Stimulated activated CD4-positive, alpha-beta T cell treated with anti-CD3 and anti-CD28 coated beads, Interleukin-4, amount 100 ng/mL, for 48 hours (primary cell): Measurements from ENCODE around the gene ENSA.
"Not testable (repeated sequence)": the region's sequence is repeated elsewhere in the genome, so short reads cannot be mapped to it uniquely, and the experiment has no call there.

Experiments
- DNase-seq, 2 donors: peaks; one replicate each; pipeline ENCODE4 v3.0.0-alpha.2; 2020; ENCODE audit warnings: low read depth in 2 of 2

The ENSA gene

DNA sequence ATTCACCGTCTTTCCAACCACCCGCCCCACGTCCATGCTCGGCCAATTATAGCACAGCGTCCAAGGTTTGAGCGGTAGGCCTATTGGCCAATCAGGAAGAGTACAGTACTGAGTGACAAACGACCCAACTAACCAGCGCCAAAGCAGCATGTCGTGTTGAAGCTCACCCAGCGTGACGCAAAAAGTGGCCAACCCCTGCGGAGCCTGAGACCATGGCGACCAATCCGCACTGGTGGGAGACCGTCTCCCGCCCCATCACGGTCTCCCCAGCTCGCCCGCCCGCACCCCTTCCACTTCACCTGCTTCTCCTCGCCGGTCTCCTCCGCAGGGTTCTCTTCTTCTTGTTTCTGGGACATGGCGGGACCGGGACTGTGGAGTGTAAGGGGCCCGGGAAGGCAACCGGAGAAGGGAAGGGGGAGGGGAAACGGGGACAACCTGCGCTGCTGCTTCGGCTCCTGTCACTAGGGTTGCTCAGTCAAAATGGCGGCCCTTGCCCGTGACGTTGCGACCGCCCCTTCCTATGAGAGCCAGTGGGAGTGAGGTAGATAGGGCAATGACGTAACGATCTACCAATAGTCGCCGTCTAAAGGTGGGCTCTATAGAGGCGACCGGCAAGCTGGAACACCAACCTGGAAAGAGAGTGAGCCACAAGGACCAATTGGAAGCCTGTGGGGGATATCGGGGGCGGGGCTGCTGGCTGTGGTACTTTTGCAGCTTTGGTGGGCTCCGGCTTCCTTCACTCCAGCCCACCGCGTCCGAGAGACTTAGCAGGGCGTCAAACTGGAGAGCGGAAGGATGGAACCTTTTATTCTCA lies at the start of gene ENSA:
Gene ENSA (minus strand): TSS at position 498 of the 814 bp plus-strand sequence. CDS start 142 bp downstream, at position 356.
- peak; percentile 86 to 93 for DNase-seq

DNA sequence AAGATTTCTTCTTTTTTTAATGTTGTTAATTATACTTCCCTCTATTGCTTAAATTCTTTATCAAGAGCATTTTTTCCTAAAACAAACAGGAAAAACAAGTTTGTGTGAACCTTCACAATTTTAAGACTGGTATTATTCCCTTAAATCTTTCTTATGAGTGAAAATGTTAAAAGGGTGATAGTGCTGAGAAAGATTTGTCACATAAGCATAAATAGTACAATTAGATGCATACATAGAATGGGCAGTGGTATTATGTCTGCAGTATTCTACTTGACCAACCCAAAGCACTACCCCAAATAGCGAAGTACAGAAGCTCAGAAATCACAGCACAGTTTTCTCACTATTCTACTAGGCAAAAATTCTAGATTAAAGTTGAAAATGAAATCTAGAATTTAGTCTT lies 49.6 kb upstream of the ENSA start:
- DNase-seq = no peak

- DNase-seq = no peak
Observed at GRCh38 chr1:150674881-150675280, 45.5 kb upstream of the ENSA start.

DNA sequence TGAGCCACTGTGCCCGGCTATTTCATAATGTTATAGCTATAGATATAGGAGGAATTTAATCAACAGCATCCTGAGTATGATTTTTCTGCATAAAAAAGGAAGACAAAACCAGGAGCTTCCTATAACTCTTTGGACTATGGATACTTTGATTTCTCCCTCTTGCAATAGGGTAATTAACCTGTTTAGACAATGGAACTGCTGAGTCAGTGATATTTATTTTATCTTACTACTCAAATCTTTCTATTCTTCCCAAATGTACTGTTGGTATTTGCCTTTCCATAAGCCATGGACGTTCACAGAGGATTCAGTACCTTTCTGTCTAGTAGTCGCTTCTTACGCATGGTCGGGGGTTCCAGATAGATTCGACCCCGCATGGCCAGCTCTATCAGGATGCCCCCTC lies 33.9 kb upstream of the ENSA start:
- no peak for DNase-seq

- DNase-seq = no peak
Observed at GRCh38 chr1:150662811-150663210, 33.4 kb upstream of the ENSA start.

DNA sequence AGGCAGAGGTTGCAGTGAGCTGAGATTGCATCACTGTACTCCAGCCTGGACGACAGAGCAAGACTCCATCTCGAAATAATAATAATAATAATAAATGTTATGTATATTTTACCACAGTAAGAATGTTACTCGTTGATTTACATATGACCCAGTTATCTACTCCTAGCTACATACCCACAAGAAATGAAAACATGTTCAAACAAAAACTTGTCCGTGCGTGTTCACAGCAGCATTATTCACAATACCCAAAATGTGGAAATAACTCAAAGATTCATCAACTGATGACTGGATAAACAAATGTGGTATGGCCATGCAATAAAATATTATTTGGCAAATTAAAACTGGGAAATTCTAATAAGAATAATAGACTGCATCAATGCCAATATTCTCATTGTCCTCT lies 31.7 kb upstream of the ENSA start:
- no peak for DNase-seq

DNA sequence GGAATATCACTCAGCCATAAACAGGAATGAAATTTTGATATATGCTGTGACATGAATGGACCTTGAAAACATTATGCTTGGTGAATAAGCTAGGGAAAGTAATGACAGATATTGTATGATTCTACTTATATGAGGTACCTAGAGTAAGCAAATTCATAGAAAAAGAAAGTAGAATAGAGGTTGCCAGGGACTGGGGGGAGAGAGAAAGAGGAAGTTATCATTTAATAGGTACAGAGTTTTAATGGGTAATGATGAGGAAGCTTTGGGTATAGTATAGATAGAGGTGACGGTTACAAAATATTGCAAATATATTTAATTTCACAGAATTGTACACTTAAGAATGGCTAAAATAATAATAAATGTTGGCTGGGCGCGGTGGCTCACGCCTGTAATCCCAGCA lies 31.2 kb upstream of the ENSA start:
- DNase-seq = no peak

DNA sequence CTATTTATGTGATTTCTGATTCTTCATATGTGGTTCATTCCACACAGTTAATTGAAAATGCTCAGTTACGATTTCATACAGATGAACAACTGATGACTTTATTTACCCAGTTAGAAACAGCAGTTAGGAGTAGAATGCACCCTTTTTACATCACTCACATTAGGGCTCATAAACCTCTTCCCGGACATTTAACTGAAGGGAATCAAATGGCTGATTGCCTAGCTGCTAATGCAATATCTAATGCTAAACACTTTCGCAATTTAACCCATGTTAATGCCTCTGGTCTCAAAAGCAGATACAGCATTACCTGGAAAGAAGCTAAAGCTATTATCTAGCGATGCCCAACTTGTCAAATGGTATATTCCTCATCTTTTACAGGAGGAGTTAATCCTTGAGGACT lies 27.7 kb upstream of the ENSA start:
- not testable (repeated sequence) for DNase-seq

GRCh38 chr1:150654635-150655034 lies 25.2 kb upstream of the ENSA start:
- not testable (repeated sequence) for DNase-seq

- no peak for DNase-seq
Observed at GRCh38 chr1:150650193-150650592, 20.8 kb upstream of the ENSA start.

DNA sequence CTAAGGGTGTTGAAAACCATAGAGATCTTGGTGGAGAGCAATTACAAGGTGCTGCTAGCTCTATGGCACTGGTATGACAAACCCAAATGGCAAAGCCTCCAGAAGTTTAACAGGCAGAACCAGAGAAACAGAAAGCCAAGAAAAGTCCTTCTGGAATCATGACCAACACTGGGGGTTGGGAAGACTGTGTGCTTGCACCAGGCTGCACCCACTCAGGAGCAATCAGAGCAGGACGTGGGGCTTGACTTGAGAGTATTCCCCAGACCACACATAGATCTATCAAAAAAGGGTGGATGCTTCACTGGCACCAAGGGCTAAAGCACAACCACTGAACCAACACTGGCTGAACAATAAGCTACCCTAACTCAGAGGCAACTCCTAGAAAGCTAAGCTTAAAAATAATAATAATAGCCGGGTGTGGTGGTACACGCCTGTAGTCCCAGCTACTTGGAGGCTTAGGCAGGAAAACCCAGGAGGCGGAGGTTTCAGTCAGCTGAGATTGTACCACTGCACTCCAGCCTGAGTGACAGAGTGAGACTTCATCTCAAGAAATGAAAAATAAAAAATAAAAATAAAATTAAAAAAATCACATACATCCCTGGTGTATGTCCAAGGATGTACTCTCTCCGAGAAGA lies 20.1 kb upstream of the ENSA start:
- no peak for DNase-seq

DNA sequence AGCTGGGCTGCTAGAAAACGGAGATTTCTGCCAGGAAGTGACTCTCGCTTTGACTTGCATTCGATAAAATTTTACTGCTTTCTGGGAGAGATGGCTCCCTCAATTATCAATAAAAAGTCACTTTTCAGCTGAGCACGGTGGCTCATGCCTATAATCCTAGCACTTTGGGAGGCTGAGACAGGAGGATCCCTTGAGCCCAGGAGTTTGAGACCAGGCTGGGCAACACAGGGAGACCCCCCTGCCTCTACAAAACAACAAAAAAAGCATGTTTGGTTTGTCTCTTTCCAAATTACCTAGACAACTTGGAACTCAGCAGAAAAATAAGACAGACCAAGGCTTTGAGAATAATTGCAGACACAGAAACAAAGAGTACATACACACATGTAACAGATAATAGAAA lies 12.9 kb upstream of the ENSA start:
- no peak for DNase-seq

DNA sequence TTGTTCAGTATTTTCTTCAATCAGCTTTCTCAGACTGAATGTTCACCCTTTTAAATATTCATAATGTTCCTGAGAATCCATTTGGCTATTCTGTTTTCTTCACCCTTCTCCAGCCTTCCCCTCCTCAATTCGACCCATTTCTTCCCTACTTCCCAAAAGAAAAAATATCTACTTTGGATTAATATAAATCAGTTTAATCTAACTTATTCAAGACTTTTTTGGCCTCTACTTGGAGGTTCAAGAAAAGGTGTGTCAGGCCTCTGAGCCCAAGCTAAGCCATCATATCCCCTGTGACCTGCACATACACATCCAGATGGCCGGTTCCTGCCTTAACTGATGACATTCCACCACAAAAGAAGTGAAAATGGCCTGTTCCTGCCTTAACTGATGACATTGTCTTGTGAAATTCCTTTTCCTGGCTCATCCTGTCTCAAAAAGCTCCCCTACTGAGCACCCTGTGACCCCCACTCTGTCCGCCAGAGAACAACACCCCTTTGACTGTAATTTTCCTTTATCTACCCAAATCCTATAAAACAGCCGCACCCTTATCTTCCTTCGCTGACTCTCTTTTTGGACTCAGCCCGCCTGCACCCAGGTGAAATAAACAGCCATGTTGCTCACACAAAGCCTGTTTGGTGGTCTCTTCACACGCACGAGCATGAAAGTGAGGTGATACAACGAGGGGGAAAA lies 11.9 kb upstream of the ENSA start:
- DNase-seq = not testable (repeated sequence)

DNA sequence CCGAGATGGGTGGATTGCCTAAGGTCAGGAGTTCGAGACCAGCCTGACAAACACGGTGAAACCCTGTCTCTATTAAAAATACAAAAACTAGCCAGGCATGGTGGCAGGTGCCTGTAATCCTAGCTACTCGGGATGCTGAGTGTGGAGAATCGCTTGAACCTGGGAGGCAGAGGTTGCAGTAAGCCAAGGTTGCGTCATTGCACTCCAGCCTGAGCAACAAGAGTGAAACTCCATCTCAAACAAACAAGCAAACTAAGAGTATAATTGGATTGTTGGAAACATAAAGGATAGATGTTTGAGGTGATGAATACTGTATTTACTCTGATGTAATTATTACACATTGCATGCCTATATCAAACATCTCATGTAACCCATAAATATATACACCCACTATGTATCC lies 9.0 kb upstream of the ENSA start:
- DNase-seq = not testable (repeated sequence)

GRCh38 chr1:150634839-150635622 lies 5.6 kb upstream of the ENSA start:
- DNase-seq = not testable (repeated sequence)

GRCh38 chr1:150628766-150629114 lies 672 bp downstream of the ENSA start:
- no peak for DNase-seq

- DNase-seq = no peak
Observed at GRCh38 chr1:150627826-150628410, 1.5 kb downstream of the ENSA start.

GRCh38 chr1:150626150-150626549 lies 3.3 kb downstream of the ENSA start:
- DNase-seq = peak; percentile 27 to 57

DNA sequence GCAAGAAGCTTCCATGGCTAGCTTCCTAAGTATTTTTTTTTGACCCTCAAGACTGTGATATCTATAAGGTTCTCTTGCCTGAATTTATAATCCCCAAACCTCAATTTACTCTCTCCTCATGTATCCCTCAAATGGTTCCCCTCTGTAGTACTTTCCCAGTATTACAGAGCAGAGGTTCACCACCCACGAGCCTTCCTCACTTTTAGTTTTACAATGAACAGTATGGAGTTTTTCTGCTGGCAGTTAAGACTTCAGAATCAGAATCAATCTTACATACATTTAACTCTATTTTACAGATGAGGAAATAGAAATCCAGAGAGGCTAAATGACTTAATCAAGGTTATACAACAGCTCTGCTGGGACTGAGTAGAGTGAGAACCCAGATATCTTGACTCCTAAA lies 4.9 kb downstream of the ENSA start:
- DNase-seq = not testable (repeated sequence)

GRCh38 chr1:150624134-150624533 lies 5.3 kb downstream of the ENSA start:
- not testable (repeated sequence) for DNase-seq

DNA sequence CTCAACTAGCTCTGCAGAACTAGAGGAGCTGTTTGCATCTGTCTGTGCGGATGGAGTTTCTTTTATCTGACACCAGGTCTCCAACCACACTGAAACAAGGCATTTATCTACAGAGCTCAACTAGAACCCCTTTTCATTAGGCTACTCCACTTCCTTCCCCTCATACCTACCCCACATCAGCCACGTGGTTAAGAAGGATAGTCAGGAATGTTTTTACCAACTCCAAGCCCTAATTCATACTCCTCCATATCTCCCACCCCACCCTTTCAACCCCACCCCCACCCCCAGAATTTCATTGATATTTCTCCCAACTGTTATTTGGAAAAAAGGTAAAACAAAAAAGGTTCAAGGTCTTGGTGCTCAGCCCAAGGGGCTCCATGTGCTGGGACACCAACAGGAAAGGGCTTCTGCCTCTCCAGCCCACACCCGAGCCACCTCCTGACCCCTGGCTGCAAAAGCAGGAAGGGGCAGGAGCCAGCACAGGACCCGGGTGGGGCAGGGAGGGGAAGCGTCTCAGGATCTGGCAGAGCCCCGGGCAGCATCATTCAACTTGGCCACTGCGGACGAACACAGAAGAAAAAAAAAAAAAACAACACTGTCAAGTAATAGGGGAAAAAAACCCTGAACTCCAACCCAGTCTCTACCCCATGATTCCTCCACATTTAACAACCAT lies 7.0 kb downstream of the ENSA start:
- no peak for DNase-seq
